ENCODE measurements around the gene NOD2.

- TF ChIP-seq CTCF (IDR thresholded peaks at IDR 0.05), result no peak
- no peak for TF ChIP-seq POLR2A (IDR thresholded peaks at IDR 0.05)
Measured at GRCh38 chr16:50696126-50696525, 2.7 kb downstream of the NOD2 start.
